ENCODE measurements around the gene S100B. TPM values are rescaled to one million over a fixed set of nuclear protein-coding genes. Genes with fewer than 3 reads are reported as not detected.

Gene S100B
- total and polyA plus RNA-seq, 2 of the 13 experiments (the other 11 are each of a cell fraction or from before 2014, with no cell fraction given) = not detected

DNA sequence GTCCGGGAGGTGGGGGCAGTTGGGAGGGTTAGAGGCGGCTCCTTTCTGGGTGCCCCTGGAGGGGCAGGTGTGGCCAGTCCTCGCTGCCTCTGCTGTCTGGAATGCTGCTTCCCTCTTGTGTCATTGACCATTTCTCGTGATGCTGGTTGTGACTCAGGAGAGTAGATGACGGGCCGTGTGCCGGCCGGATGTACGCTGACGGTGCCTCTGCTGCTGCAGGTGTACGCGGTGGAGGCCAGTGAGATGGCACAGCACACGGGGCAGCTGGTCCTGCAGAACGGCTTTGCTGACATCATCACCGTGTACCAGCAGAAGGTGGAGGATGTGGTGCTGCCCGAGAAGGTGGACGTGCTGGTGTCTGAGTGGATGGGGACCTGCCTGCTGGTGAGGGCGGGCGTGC is 44.5 kb upstream of the S100B start:
- CTCF ChIA-PET (ENCODE audit: low intra/inter-chr PET ratio, low total read pairs) = no interaction called here
- H3K4me3 ChIP-seq (replicated peaks in 1 of 3; ENCODE audit: insufficient read depth in 1 of 3, low read depth in 2 of 3, low read length in 3 of 3) = no peak overlapping the region
- TF ChIP-seq ZSCAN21 (CRISPR knock-in tag; IDR thresholded peaks at IDR 0.05; ENCODE audit: borderline replicate concordance) (no peak), SPEN (CRISPR knock-in tag; IDR thresholded peaks at IDR 0.05; ENCODE audit: low read depth) (no peak), ZMAT3 (CRISPR knock-in tag; conservative IDR thresholded peaks at IDR 0.05) (no peak), HMGA1 (CRISPR knock-in tag; conservative IDR thresholded peaks at IDR 0.05) (no peak), ZNF446 (CRISPR knock-in tag; IDR thresholded peaks at IDR 0.05) (no peak), ARNTL (CRISPR knock-in tag; IDR thresholded peaks at IDR 0.05) (no peak), REXO4 (CRISPR knock-in tag; IDR thresholded peaks at IDR 0.05; ENCODE audit: borderline replicate concordance) (no peak), AGO1 (IDR thresholded peaks at IDR 0.05; ENCODE audit: low read depth, low read length, poor library complexity, severe bottlenecking) (no peak), ZMYM4 (CRISPR knock-in tag; IDR thresholded peaks at IDR 0.05) (no peak), KLF6 (CRISPR knock-in tag; IDR thresholded peaks at IDR 0.05) (no peak), SNAPC2 (CRISPR knock-in tag; IDR thresholded peaks at IDR 0.05) (no peak)
- TF ChIP-seq, protein P1, sequence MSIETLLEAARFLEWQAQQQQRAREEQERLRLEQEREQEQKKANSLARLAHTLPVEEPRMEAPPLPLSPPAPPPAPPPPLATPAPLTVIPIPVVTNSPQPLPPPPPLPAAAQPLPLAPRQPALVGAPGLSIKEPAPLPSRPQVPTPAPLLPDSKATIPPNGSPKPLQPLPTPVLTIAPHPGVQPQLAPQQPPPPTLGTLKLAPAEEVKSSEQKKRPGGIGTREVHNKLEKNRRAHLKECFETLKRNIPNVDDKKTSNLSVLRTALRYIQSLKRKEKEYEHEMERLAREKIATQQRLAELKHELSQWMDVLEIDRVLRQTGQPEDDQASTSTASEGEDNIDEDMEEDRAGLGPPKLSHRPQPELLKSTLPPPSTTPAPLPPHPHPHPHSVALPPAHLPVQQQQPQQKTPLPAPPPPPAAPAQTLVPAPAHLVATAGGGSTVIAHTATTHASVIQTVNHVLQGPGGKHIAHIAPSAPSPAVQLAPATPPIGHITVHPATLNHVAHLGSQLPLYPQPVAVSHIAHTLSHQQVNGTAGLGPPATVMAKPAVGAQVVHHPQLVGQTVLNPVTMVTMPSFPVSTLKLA (IDR thresholded peaks at IDR 0.05) = no peak
- TF ChIP-seq, protein P2, sequence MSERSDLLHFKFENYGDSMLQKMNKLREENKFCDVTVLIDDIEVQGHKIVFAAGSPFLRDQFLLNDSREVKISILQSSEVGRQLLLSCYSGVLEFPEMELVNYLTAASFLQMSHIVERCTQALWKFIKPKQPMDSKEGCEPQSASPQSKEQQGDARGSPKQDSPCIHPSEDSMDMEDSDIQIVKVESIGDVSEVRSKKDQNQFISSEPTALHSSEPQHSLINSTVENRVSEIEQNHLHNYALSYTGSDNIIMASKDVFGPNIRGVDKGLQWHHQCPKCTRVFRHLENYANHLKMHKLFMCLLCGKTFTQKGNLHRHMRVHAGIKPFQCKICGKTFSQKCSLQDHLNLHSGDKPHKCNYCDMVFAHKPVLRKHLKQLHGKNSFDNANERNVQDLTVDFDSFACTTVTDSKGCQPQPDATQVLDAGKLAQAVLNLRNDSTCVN (CRISPR knock-in tag; IDR thresholded peaks at IDR 0.05; ENCODE audit: borderline replicate concordance) = no peak
- TF ChIP-seq, protein P3, sequence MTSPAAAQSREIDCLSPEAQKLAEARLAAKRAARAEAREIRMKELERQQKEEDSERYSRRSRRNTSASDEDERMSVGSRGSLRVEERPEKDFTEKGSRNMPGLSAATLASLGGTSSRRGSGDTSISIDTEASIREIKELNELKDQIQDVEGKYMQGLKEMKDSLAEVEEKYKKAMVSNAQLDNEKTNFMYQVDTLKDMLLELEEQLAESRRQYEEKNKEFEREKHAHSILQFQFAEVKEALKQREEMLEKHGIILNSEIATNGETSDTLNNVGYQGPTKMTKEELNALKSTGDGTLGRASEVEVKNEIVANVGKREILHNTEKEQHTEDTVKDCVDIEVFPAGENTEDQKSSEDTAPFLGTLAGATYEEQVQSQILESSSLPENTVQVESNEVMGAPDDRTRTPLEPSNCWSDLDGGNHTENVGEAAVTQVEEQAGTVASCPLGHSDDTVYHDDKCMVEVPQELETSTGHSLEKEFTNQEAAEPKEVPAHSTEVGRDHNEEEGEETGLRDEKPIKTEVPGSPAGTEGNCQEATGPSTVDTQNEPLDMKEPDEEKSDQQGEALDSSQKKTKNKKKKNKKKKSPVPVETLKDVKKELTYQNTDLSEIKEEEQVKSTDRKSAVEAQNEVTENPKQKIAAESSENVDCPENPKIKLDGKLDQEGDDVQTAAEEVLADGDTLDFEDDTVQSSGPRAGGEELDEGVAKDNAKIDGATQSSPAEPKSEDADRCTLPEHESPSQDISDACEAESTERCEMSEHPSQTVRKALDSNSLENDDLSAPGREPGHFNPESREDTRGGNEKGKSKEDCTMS (CRISPR knock-in tag; conservative IDR thresholded peaks at IDR 0.05) = no peak
- TF ChIP-seq, protein P4, sequence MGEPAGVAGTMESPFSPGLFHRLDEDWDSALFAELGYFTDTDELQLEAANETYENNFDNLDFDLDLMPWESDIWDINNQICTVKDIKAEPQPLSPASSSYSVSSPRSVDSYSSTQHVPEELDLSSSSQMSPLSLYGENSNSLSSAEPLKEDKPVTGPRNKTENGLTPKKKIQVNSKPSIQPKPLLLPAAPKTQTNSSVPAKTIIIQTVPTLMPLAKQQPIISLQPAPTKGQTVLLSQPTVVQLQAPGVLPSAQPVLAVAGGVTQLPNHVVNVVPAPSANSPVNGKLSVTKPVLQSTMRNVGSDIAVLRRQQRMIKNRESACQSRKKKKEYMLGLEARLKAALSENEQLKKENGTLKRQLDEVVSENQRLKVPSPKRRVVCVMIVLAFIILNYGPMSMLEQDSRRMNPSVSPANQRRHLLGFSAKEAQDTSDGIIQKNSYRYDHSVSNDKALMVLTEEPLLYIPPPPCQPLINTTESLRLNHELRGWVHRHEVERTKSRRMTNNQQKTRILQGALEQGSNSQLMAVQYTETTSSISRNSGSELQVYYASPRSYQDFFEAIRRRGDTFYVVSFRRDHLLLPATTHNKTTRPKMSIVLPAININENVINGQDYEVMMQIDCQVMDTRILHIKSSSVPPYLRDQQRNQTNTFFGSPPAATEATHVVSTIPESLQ (CRISPR knock-in tag; conservative IDR thresholded peaks at IDR 0.05) = no peak
- TF ChIP-seq, protein P5, sequence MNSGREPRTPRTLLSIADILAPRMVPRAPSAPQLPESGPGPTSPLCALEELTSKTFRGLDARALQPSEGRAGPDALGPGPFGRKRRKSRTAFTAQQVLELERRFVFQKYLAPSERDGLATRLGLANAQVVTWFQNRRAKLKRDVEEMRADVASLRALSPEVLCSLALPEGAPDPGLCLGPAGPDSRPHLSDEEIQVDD (CRISPR knock-in tag; IDR thresholded peaks at IDR 0.05; ENCODE audit: borderline replicate concordance) = no peak
- TF ChIP-seq, protein P6, sequence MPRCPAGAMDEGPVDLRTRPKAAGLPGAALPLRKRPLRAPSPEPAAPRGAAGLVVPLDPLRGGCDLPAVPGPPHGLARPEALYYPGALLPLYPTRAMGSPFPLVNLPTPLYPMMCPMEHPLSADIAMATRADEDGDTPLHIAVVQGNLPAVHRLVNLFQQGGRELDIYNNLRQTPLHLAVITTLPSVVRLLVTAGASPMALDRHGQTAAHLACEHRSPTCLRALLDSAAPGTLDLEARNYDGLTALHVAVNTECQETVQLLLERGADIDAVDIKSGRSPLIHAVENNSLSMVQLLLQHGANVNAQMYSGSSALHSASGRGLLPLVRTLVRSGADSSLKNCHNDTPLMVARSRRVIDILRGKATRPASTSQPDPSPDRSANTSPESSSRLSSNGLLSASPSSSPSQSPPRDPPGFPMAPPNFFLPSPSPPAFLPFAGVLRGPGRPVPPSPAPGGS (CRISPR knock-in tag; IDR thresholded peaks at IDR 0.05) = no peak

More for the DNA sequence above, 44.5 kb upstream of the S100B start:
- POLR2A ChIA-PET = no interaction called here
- BruUV-seq (replicated peaks) = no TSS peak
- H3K9me3 ChIP-seq (ENCODE audit: low read length) = no peaks in the 10 kb centered on the region
- no peaks in the 10 kb centered on the region for H3K4me1 ChIP-seq (ENCODE audit: insufficient read depth, low read length)
- peaks cover 2% of the 10 kb centered on the region for H3K79me2 ChIP-seq (ENCODE audit: insufficient read depth, low read length)
- intact Hi-C loops (cut with micrococcal nuclease; ENCODE audit: unreplicated experiment) (no loop called here), in situ Hi-C loops (cut with HindIII; ENCODE audit: extremely low pct_ligation_motif_present, low pct_unique_long_range_greater_than_20kb) (no loop called here)
- WGBS (ENCODE audit: low lambda C conversion rate) = 99% methylated on average over 14 of the region's 19 CpGs
- H2AFZ ChIP-seq (ENCODE audit: low read length) = no peak overlapping the region
- no peak overlapping the region for H3K4me2 ChIP-seq (ENCODE audit: low read depth, low read length)
- DNase-seq (ENCODE audit: low spot score) (no peak), FAIRE-seq (no peak), ATAC-seq (no peak)
- H3K27ac ChIP-seq (ENCODE audit: extremely low read length, insufficient read depth, low read length) = no peak overlapping the region
- peaks cover 28 to 85% of the 10 kb centered on the region in 2 experiments for H3K36me3 ChIP-seq (replicated peaks in 1 of 2; ENCODE audit: control insufficient read depth in 1 of 2, insufficient read depth in 2 of 2, low read length in 2 of 2)
- no peaks in the 10 kb centered on the region for H4K20me1 ChIP-seq (ENCODE audit: insufficient read depth, low read length)
- no peak overlapping the region for H3K9ac ChIP-seq (ENCODE audit: insufficient read depth, low read depth, low read length)
- no peaks in the 10 kb centered on the region; a peak in 1 of 5 replicates for H3K27me3 ChIP-seq (ENCODE audit: control insufficient read depth in 1 of 2, insufficient read depth in 2 of 2, low read length in 2 of 2)

Measured in HepG2 (cell line).